ENCODE measurements around the gene MPZL1. TPM values are rescaled to one million over a fixed set of nuclear protein-coding genes. Genes with fewer than 3 reads are reported as not detected.
A peak's percentile ranks its signal among the peaks of the same experiment; 100 is the strongest.

MPZL1 gene
- total and polyA plus RNA-seq, 2 of the 13 experiments (the other 11 are each of a cell fraction or from before 2014, with no cell fraction given), result 38.0 to 68.7 TPM

- Histone ChIP-seq H3K27ac (ENCODE audit: extremely low read length, insufficient read depth, low read length) (peak overlapping the region; percentile 72), H3K4me1 (ENCODE audit: insufficient read depth, low read length) (peaks cover 49% of the 10 kb centered on the region), H3K36me3 (replicated peaks in 1 of 2; ENCODE audit: control insufficient read depth in 1 of 2, insufficient read depth in 2 of 2, low read length in 2 of 2) (no peaks in the 10 kb centered on the region), H3K4me3 (replicated peaks in 1 of 3; ENCODE audit: insufficient read depth in 1 of 3, low read depth in 2 of 3, low read length in 3 of 3) (peak overlapping the region; percentile 95 to 100 (median 96)), H3K4me2 (ENCODE audit: low read depth, low read length) (peak overlapping the region; percentile 98), H3K27me3 (ENCODE audit: control insufficient read depth in 1 of 2, insufficient read depth in 2 of 2, low read length in 2 of 2) (peaks cover 0 to 6% of the 10 kb centered on the region in 2 experiments; a peak in 2 of 5 replicates), H4K20me1 (ENCODE audit: insufficient read depth, low read length) (no peaks in the 10 kb centered on the region), H3K79me2 (ENCODE audit: insufficient read depth, low read length) (no peaks in the 10 kb centered on the region), H2AFZ (ENCODE audit: low read length) (peak overlapping the region; percentile 87), H3K9ac (ENCODE audit: insufficient read depth, low read depth, low read length) (peak overlapping the region; percentile 89), H3K9me3 (ENCODE audit: low read length) (no peaks in the 10 kb centered on the region)
- ChIA-PET CTCF (ENCODE audit: low intra/inter-chr PET ratio, low total read pairs) (interaction anchor here (1.4 kb wide), 1 partner anchor 88 kb away, joined by 5 read pairs; no protein-coding TSS in a partner anchor), POLR2A (interaction anchor here (1.6 to 2.2 kb wide), 2 partner anchors 161 to 221 kb away, joined by 6 read pairs; partner anchors contain the start of genes CREG1 and DCAF6)
- no TSS peak for BruUV-seq (replicated peaks)
- ATAC-seq (peak; percentile 67), FAIRE-seq (no peak), DNase-seq (ENCODE audit: low spot score) (peak; percentile 68)
- intact Hi-C loops (cut with micrococcal nuclease; ENCODE audit: unreplicated experiment) (loop anchor here (1.0 kb wide), 1 partner anchor 89 kb away; no protein-coding TSS in a partner anchor), in situ Hi-C loops (cut with HindIII; ENCODE audit: extremely low pct_ligation_motif_present, low pct_unique_long_range_greater_than_20kb) (loop anchor here (10.0 kb wide), 1 partner anchor 220 kb away; the partner anchor contains the start of genes DCAF6 and MPC2)
- under 1% methylated on average over 21 of the region's 50 CpGs for WGBS (ENCODE audit: low lambda C conversion rate)
- no peak for TF ChIP-seq NFYC (CRISPR knock-in tag; IDR thresholded peaks at IDR 0.05)
- no peak for TF ChIP-seq FOXP4 (CRISPR knock-in tag; IDR thresholded peaks at IDR 0.05)
- no peak; the same call in 1 of the 2 replicates for TF ChIP-seq ZBTB34 (CRISPR knock-in tag; IDR thresholded peaks at IDR 0.05)
- no peak for TF ChIP-seq SP5 (CRISPR knock-in tag; IDR thresholded peaks at IDR 0.05; ENCODE audit: borderline replicate concordance, low read depth)
- peak; percentile 90 for TF ChIP-seq SALL1 (CRISPR knock-in tag; IDR thresholded peaks at IDR 0.05)
- TF ChIP-seq ZNF143 (CRISPR knock-in tag; IDR thresholded peaks at IDR 0.05), result no peak
- no peak for TF ChIP-seq HOXD1 (CRISPR knock-in tag; IDR thresholded peaks at IDR 0.05)
- no peak for TF ChIP-seq CREM (IDR thresholded peaks at IDR 0.05)
- no peak for TF ChIP-seq CREM (CRISPR knock-in tag; IDR thresholded peaks at IDR 0.05)
- TF ChIP-seq HNF4G (IDR thresholded peaks at IDR 0.05; ENCODE audit: borderline replicate concordance, low read depth, low read length), result no peak
- no peak for TF ChIP-seq HNF4G (CRISPR knock-in tag; IDR thresholded peaks at IDR 0.05; ENCODE audit: borderline replicate concordance, low read depth)
- TF ChIP-seq ZNF136 (CRISPR knock-in tag; IDR thresholded peaks at IDR 0.05; ENCODE audit: low read depth), result no peak
- peak; percentile 75 for TF ChIP-seq ZNF768 (CRISPR knock-in tag; IDR thresholded peaks at IDR 0.05)
- no peak for TF ChIP-seq TEAD3 (CRISPR knock-in tag; optimal IDR thresholded peaks at IDR 0.05; ENCODE audit: borderline replicate concordance)
- peak; percentile 18 to 58; a peak in 2 of 4 replicates for TF ChIP-seq NR2F1 (CRISPR knock-in tag; IDR thresholded peaks at IDR 0.05)
- peak; percentile 56; the same call in 1 of the 2 replicates for TF ChIP-seq MEIS2 (CRISPR knock-in tag; IDR thresholded peaks at IDR 0.05)
- no peak for TF ChIP-seq PRMT3 (CRISPR knock-in tag; IDR thresholded peaks at IDR 0.05; ENCODE audit: borderline replicate concordance, low read depth)
- peak; percentile 76; the same call in 1 of the 2 replicates for TF ChIP-seq ZNF816 (CRISPR knock-in tag; IDR thresholded peaks at IDR 0.05; ENCODE audit: borderline replicate concordance)
- TF ChIP-seq NFKB2 (CRISPR knock-in tag; IDR thresholded peaks at IDR 0.05; ENCODE audit: borderline replicate concordance), result peak; percentile 64; the same call in 1 of the 2 replicates
- no peak for TF ChIP-seq KAT2B (IDR thresholded peaks at IDR 0.05; ENCODE audit: borderline replicate concordance, low read depth, low read length)
- peak; percentile 86 for TF ChIP-seq ZNF44 (CRISPR knock-in tag; IDR thresholded peaks at IDR 0.05)
- no peak for TF ChIP-seq POLR2AphosphoS5 (IDR thresholded peaks at IDR 0.05; ENCODE audit: low read depth, low read length)
- TF ChIP-seq KLF11 (CRISPR knock-in tag; IDR thresholded peaks at IDR 0.05), result peak; percentile 40; the same call in 1 of the 2 replicates
These were observed 7.2 kb upstream of the MPZL1 start for GRCh38 chr1:167714439-167715156.
